ENCODE results near the gene IQCE.
A peak's percentile ranks its signal among the peaks of the same experiment; 100 is the strongest.

The IQCE gene

DNA sequence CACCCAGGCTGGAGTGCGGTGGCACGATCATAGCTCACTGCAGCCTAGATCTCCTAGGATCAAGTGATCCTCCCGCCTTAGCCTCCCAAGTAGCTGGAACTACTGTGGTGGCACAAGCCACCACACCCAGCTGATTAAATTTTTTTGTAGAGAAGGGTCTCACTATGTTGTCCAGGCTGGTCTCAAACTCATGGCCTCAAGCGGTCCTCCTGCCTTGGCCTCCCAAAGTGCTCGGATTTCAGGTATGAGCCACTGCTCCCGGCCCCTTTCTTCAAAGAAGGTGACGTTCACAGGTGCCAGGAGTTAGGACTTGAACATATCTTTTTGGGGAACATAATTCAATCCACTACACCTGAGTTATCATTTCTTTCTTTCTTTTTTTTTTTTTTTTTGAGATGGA, 70.1 kb downstream of the IQCE start:
- Histone ChIP-seq H3K27me3 (ENCODE audit: insufficient read depth, low read length) (no peaks in the 10 kb centered on the region), H3K27ac (ENCODE audit: low read depth, low read length) (no peak overlapping the region), H3K79me1 (ENCODE audit: low read length) (peaks cover 17% of the 10 kb centered on the region), H4K91ac (ENCODE audit: low read depth, low read length) (no peak overlapping the region), H3K4me1 (ENCODE audit: control insufficient read depth in 1 of 2, insufficient read depth in 2 of 2, low read length in 2 of 2) (peaks cover 9 to 16% of the 10 kb centered on the region in 2 experiments), H2BK12ac (ENCODE audit: low read length) (no peak overlapping the region), H3K36me3 (ENCODE audit: control insufficient read depth in 1 of 2, insufficient read depth in 2 of 2, low read length in 2 of 2) (no peaks in the 10 kb centered on the region), H3K9ac (ENCODE audit: low read length) (no peak overlapping the region), H3K4ac (ENCODE audit: low read depth, low read length) (no peak overlapping the region), H2BK120ac (ENCODE audit: insufficient read depth, low read length, poor library complexity) (no peak overlapping the region), H3K4me3 (ENCODE audit: low read depth, low read length) (no peak overlapping the region), H2AK5ac (ENCODE audit: low read length) (no peak overlapping the region), H3K4me2 (ENCODE audit: low read length) (no peak overlapping the region), H3K79me2 (ENCODE audit: control insufficient read depth, insufficient read depth, low read length, poor library complexity) (peaks cover 13% of the 10 kb centered on the region), H4K8ac (ENCODE audit: low read depth, low read length) (no peak overlapping the region), H3K23ac (ENCODE audit: low read length) (no peak overlapping the region), H3K18ac (ENCODE audit: low read length) (no peak overlapping the region), H2BK5ac (ENCODE audit: low read depth, low read length, poor library complexity) (no peak overlapping the region), H4K12ac (ENCODE audit: low read depth, low read length) (no peak overlapping the region), H3K9me3 (ENCODE audit: insufficient read depth, low read depth, low read length) (peaks cover 3% of the 10 kb centered on the region), H3K14ac (ENCODE audit: low read length) (no peak overlapping the region), H2AFZ (ENCODE audit: insufficient read depth, low read length, poor library complexity) (no peak overlapping the region)
- WGBS (ENCODE audit: extremely low coverage, insufficient coverage, insufficient read length) = no CpG with 5 or more reads among the region's 7 CpGs
- DNase-seq = no peak

GRCh38 chr7:2629746-2630681, 71.2 kb downstream of the IQCE start:
- Histone ChIP-seq H3K14ac (ENCODE audit: low read length) (no peak overlapping the region), H4K12ac (ENCODE audit: low read depth, low read length) (no peak overlapping the region), H3K9me3 (ENCODE audit: insufficient read depth, low read depth, low read length) (peaks cover 3% of the 10 kb centered on the region), H3K4me1 (ENCODE audit: control insufficient read depth in 1 of 2, insufficient read depth in 2 of 2, low read length in 2 of 2) (peaks cover 15 to 25% of the 10 kb centered on the region in 2 experiments), H3K27ac (ENCODE audit: low read depth, low read length) (no peak overlapping the region), H3K4ac (ENCODE audit: low read depth, low read length) (no peak overlapping the region), H3K27me3 (ENCODE audit: insufficient read depth, low read length) (no peaks in the 10 kb centered on the region), H2AFZ (ENCODE audit: insufficient read depth, low read length, poor library complexity) (no peak overlapping the region), H2AK5ac (ENCODE audit: low read length) (no peak overlapping the region), H2BK12ac (ENCODE audit: low read length) (peak overlapping the region; percentile 24), H4K91ac (ENCODE audit: low read depth, low read length) (no peak overlapping the region), H4K8ac (ENCODE audit: low read depth, low read length) (no peak overlapping the region), H2BK5ac (ENCODE audit: low read depth, low read length, poor library complexity) (no peak overlapping the region), H3K4me3 (ENCODE audit: low read depth, low read length) (no peak overlapping the region), H3K79me1 (ENCODE audit: low read length) (peaks cover 20% of the 10 kb centered on the region), H3K36me3 (ENCODE audit: control insufficient read depth in 1 of 2, insufficient read depth in 2 of 2, low read length in 2 of 2) (peaks cover 0 to 2% of the 10 kb centered on the region in 2 experiments), H3K4me2 (ENCODE audit: low read length) (no peak overlapping the region), H3K23ac (ENCODE audit: low read length) (no peak overlapping the region), H3K9ac (ENCODE audit: low read length) (no peak overlapping the region), H3K79me2 (ENCODE audit: control insufficient read depth, insufficient read depth, low read length, poor library complexity) (peaks cover 20% of the 10 kb centered on the region), H3K18ac (ENCODE audit: low read length) (no peak overlapping the region), H2BK120ac (ENCODE audit: insufficient read depth, low read length, poor library complexity) (no peak overlapping the region)
- no CpG with 5 or more reads among the region's 21 CpGs for WGBS (ENCODE audit: extremely low coverage, insufficient coverage, insufficient read length)
- peak; percentile 31 to 73 for DNase-seq

GRCh38 chr7:2631946-2632732, 73.4 kb downstream of the IQCE start, which contains the start of gene TTYH3:
Gene TTYH3, plus strand, starts transcription at chr7:2631986. Its CDS starts 170 bp downstream, at chr7:2632156.
- Histone ChIP-seq H3K14ac (ENCODE audit: low read length) (peak within 1 kb of the TSS; percentile 86), H4K8ac (ENCODE audit: low read depth, low read length) (peak within 1 kb of the TSS; percentile 48), H2AFZ (ENCODE audit: insufficient read depth, low read length, poor library complexity) (peak within 1 kb of the TSS; percentile 48), H3K79me2 (ENCODE audit: control insufficient read depth, insufficient read depth, low read length, poor library complexity) (peaks cover 33% of the 10 kb centered on the region), H4K12ac (ENCODE audit: low read depth, low read length) (peak within 1 kb of the TSS; percentile 84), H3K9ac (ENCODE audit: low read length) (peak within 1 kb of the TSS; percentile 91), H3K23ac (ENCODE audit: low read length) (no peak within 1 kb of the TSS), H3K9me3 (ENCODE audit: insufficient read depth, low read depth, low read length) (no peaks in the 10 kb centered on the region), H3K36me3 (ENCODE audit: control insufficient read depth in 1 of 2, insufficient read depth in 2 of 2, low read length in 2 of 2) (peaks cover 14% of the 10 kb centered on the region in 2 experiments), H3K4ac (ENCODE audit: low read depth, low read length) (peak within 1 kb of the TSS; percentile 95), H3K4me2 (ENCODE audit: low read length) (peak within 1 kb of the TSS; percentile 91), H3K18ac (ENCODE audit: low read length) (peak within 1 kb of the TSS; percentile 43), H4K91ac (ENCODE audit: low read depth, low read length) (peak within 1 kb of the TSS; percentile 87), H2BK5ac (ENCODE audit: low read depth, low read length, poor library complexity) (peak within 1 kb of the TSS; percentile 43), H3K27ac (ENCODE audit: low read depth, low read length) (peak within 1 kb of the TSS; percentile 63), H3K4me3 (ENCODE audit: low read depth, low read length) (peak within 1 kb of the TSS; percentile 83), H2BK12ac (ENCODE audit: low read length) (peak within 1 kb of the TSS; percentile 42), H2BK120ac (ENCODE audit: insufficient read depth, low read length, poor library complexity) (peak within 1 kb of the TSS; percentile 91), H3K4me1 (ENCODE audit: control insufficient read depth in 1 of 2, insufficient read depth in 2 of 2, low read length in 2 of 2) (peaks cover 20 to 32% of the 10 kb centered on the region in 2 experiments), H3K79me1 (ENCODE audit: low read length) (peaks cover 20% of the 10 kb centered on the region), H3K27me3 (ENCODE audit: insufficient read depth, low read length) (no peaks in the 10 kb centered on the region), H2AK5ac (ENCODE audit: low read length) (peak within 1 kb of the TSS; percentile 81)
- no CpG with 5 or more reads among the region's 62 CpGs for WGBS (ENCODE audit: extremely low coverage, insufficient coverage, insufficient read length)
- DNase-seq = no peak
